GM23338 (cell line): ENCODE measurements around the gene C14orf180. TPM values are rescaled to one million over a fixed set of nuclear protein-coding genes. Genes with fewer than 3 reads are reported as not detected.

ENCODE experiments used
- POLR2AphosphoS5 ChIP-seq: IDR thresholded peaks from 2 replicates; pipeline ENCODE4 v1.6.1; 2016; ENCODE audit warnings: antibody characterized with exemption, low read depth
- polyA plus RNA-seq: library from polyadenylated mRNA; unstranded; fragments of >200 nt; fragmentation: Nextera tagmentation; extraction: Ambion mirVana; gene quantifications from 2 replicates; pipeline ENCODE4 v1.2.1, GENCODE V29; 2016
- total RNA-seq: library from RNA; depleted of rRNA; stranded (reverse); fragments of >200 nt; shearing (Covaris generic); gene quantifications from 2 replicates; pipeline ENCODE4 v1.2.3, GENCODE V29; 2014; rRNA removed
- TF ChIP-seq, protein P1 (sequence below): IDR thresholded peaks from one replicate; pipeline ENCODE4 v1.6.1; 2018; ENCODE audit warnings: antibody characterized with exemption; ENCODE audit not compliant: unreplicated experiment
- TF ChIP-seq, protein P2 (sequence below), 2 experiments: fragments of 200-600 bp in 1 of 2; sonication (generic) in 1 of 2; conservative IDR thresholded peaks; 2 replicates each; pipeline versions ENCODE4 v1.5.1 to v1.6.1; 2016 to 2017; ENCODE audit warnings: antibody characterized with exemption in 2 of 2, low read depth in 2 of 2, mild to moderate bottlenecking in 2 of 2, moderate library complexity in 1 of 2

The C14orf180 gene
- total and polyA plus RNA-seq, 2 experiments from 2014 or later, result not detected

DNA sequence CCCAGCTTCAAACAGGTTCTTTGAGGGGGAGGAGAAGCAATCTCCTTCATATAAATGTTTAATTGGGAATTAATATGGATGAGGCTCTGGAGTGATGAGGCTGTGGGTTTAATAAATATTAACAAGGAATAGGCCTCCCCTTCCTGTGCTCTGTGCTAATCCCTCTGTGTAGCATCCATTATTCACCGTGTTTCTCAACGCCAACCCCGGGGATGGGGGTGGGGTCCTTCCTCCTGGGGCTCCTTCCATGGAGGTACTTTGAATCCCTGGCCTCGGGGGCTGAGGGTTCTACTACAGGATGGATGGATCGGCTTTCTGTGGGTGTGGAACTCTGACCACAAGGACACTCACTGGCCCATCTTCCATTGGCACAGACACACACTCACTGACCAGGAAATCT, 59.9 kb downstream of the C14orf180 start (continued):
- TF ChIP-seq, protein P1, sequence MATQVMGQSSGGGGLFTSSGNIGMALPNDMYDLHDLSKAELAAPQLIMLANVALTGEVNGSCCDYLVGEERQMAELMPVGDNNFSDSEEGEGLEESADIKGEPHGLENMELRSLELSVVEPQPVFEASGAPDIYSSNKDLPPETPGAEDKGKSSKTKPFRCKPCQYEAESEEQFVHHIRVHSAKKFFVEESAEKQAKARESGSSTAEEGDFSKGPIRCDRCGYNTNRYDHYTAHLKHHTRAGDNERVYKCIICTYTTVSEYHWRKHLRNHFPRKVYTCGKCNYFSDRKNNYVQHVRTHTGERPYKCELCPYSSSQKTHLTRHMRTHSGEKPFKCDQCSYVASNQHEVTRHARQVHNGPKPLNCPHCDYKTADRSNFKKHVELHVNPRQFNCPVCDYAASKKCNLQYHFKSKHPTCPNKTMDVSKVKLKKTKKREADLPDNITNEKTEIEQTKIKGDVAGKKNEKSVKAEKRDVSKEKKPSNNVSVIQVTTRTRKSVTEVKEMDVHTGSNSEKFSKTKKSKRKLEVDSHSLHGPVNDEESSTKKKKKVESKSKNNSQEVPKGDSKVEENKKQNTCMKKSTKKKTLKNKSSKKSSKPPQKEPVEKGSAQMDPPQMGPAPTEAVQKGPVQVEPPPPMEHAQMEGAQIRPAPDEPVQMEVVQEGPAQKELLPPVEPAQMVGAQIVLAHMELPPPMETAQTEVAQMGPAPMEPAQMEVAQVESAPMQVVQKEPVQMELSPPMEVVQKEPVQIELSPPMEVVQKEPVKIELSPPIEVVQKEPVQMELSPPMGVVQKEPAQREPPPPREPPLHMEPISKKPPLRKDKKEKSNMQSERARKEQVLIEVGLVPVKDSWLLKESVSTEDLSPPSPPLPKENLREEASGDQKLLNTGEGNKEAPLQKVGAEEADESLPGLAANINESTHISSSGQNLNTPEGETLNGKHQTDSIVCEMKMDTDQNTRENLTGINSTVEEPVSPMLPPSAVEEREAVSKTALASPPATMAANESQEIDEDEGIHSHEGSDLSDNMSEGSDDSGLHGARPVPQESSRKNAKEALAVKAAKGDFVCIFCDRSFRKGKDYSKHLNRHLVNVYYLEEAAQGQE, result no peak
- TF ChIP-seq, protein P2, sequence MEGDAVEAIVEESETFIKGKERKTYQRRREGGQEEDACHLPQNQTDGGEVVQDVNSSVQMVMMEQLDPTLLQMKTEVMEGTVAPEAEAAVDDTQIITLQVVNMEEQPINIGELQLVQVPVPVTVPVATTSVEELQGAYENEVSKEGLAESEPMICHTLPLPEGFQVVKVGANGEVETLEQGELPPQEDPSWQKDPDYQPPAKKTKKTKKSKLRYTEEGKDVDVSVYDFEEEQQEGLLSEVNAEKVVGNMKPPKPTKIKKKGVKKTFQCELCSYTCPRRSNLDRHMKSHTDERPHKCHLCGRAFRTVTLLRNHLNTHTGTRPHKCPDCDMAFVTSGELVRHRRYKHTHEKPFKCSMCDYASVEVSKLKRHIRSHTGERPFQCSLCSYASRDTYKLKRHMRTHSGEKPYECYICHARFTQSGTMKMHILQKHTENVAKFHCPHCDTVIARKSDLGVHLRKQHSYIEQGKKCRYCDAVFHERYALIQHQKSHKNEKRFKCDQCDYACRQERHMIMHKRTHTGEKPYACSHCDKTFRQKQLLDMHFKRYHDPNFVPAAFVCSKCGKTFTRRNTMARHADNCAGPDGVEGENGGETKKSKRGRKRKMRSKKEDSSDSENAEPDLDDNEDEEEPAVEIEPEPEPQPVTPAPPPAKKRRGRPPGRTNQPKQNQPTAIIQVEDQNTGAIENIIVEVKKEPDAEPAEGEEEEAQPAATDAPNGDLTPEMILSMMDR (conservative IDR thresholded peaks at IDR 0.05; ENCODE audit: low read depth in 2 of 2), result no peak
- no peak for TF ChIP-seq POLR2AphosphoS5

Other genes starting within 250 kb of the C14orf180 start
- 4.8 and 5.0 TPM in 2 replicates for gene TMEM179, start 25.0 kb downstream of the C14orf180 start, total RNA-seq
- 1.0 and 2.2 TPM in 2 replicates for gene TMEM179, start 25.0 kb downstream of the C14orf180 start, polyA plus RNA-seq
- gene INF2, start 109.9 kb downstream of the C14orf180 start, total RNA-seq, result 52.4 and 75.5 TPM in 2 replicates
- 36.7 and 37.2 TPM in 2 replicates for gene INF2, start 109.9 kb downstream of the C14orf180 start, polyA plus RNA-seq
- gene ADSS1, start 144.5 kb downstream of the C14orf180 start, total RNA-seq, result 4.3 and 11.6 TPM in 2 replicates
- gene ADSS1, start 144.5 kb downstream of the C14orf180 start, polyA plus RNA-seq, result 9.5 and 12.4 TPM in 2 replicates
- 381 and 392 TPM in 2 replicates for gene SIVA1, start 173.4 kb downstream of the C14orf180 start, total RNA-seq
- 215 and 225 TPM in 2 replicates for gene SIVA1, start 173.4 kb downstream of the C14orf180 start, polyA plus RNA-seq
- 74.3 and 78.7 TPM in 2 replicates for gene AKT1, start 216.0 kb downstream of the C14orf180 start, total RNA-seq
- 19.2 and 23.7 TPM in 2 replicates for gene AKT1, start 216.0 kb downstream of the C14orf180 start, polyA plus RNA-seq
- 4.4 and 7.5 TPM in 2 replicates for gene ZBTB42, start 221.3 kb downstream of the C14orf180 start, total RNA-seq
- 0.66 and 0.70 TPM in 2 replicates for gene ZBTB42, start 221.3 kb downstream of the C14orf180 start, polyA plus RNA-seq